CD4-positive, CD25-positive, alpha-beta regulatory T cell (primary cell): ENCODE data around the gene ACTN3. TPM values are rescaled to one million over a fixed set of nuclear protein-coding genes. Genes with fewer than 3 reads are reported as not detected.

ENCODE experiments used
- ATAC-seq, 2 donors: fragments of 150-1000 bp; cut with Tn5 transposase; one replicate each; pipeline ENCODE4 v1.10.0; 2021; ENCODE audit warnings: low read depth in 2 of 2, moderate number of reproducible peaks in 2 of 2, moderate library complexity in 1 of 2
- DNase-seq, 3 donors: peaks; one replicate each; pipeline versions ENCODE4 v3.0.0 to v3.0.0-alpha.2; 2012 to 2022; ENCODE audit warnings: mixed read lengths in 1 of 3
- H3K27ac ChIP-seq: one replicate; pipeline ENCODE4 v1.7.0; 2013; ENCODE audit warnings: mild to moderate bottlenecking, low read length; ENCODE audit not compliant: insufficient read depth, poor library complexity, severe bottlenecking
- H3K27me3 ChIP-seq: one replicate; pipeline ENCODE4 v1.7.0; 2013; ENCODE audit warnings: low read length; ENCODE audit not compliant: control insufficient read depth, insufficient read depth
- H3K36me3 ChIP-seq: one replicate; pipeline ENCODE4 v1.7.0; 2013; ENCODE audit warnings: mild to moderate bottlenecking, low read length, moderate library complexity; ENCODE audit not compliant: control insufficient read depth, insufficient read depth
- H3K4me1 ChIP-seq: 2 replicates; pipeline ENCODE4 v1.7.0; 2013; ENCODE audit warnings: mild to moderate bottlenecking, low read length; ENCODE audit not compliant: insufficient read depth, control insufficient read depth, poor library complexity, severe bottlenecking
- H3K4me3 ChIP-seq: one replicate; pipeline ENCODE4 v1.7.0; 2013; ENCODE audit warnings: low read depth, mild to moderate bottlenecking, low read length, moderate library complexity
- H3K9me3 ChIP-seq, 2 experiments: 1 replicate in 1 of 2; 2 replicates in 1 of 2; pipeline ENCODE4 v1.7.0; 2013; ENCODE audit warnings: low read length in 2 of 2, mild to moderate bottlenecking in 1 of 2, moderate library complexity in 1 of 2; ENCODE audit not compliant: control insufficient read depth in 2 of 2
- H3K27ac Mint-ChIP-seq, 3 donors: one replicate each; pipeline ENCODE4 v1.8.0; 2020 to 2022; ENCODE audit warnings: mild to moderate bottlenecking in 3 of 3, mixed read lengths in 3 of 3, moderate library complexity in 2 of 3
- H3K27me3 Mint-ChIP-seq: one replicate; pipeline ENCODE4 v1.8.0; 2022; ENCODE audit warnings: mild to moderate bottlenecking, mixed read lengths
- H3K36me3 Mint-ChIP-seq: one replicate; pipeline ENCODE4 v1.8.0; 2020; ENCODE audit warnings: mixed read lengths
- H3K4me1 Mint-ChIP-seq, 4 donors: one replicate each; pipeline ENCODE4 v1.8.0; 2020 to 2022; ENCODE audit warnings: mixed read lengths in 4 of 4, mild to moderate bottlenecking in 1 of 4
- H3K4me3 Mint-ChIP-seq, 4 donors: one replicate each; pipeline ENCODE4 v1.8.0; 2020 to 2022; ENCODE audit warnings: mild to moderate bottlenecking in 4 of 4, mixed read lengths in 4 of 4, moderate library complexity in 3 of 4
- H3K9me3 Mint-ChIP-seq, 7 donors: one replicate each; pipeline ENCODE4 v1.8.0; 2020 to 2022; ENCODE audit warnings: mixed read lengths in 7 of 7, mild to moderate bottlenecking in 3 of 7, moderate library complexity in 2 of 7
- polyA plus RNA-seq, 4 donors: library from polyadenylated mRNA; unstranded; fragments of 300-500 nt; fragmentation: Illumina TruSeq; gene quantifications; one replicate each; pipeline ENCODE4 v1.2.3, GENCODE V29; 2021
- total RNA-seq: library from RNA; stranded (reverse); gene quantifications from one replicate; pipeline ENCODE4 v1.2.3, GENCODE V29; 2022

ACTN3 gene
- total and polyA plus RNA-seq, 5 donors from 2014 or later, result not detected

DNA sequence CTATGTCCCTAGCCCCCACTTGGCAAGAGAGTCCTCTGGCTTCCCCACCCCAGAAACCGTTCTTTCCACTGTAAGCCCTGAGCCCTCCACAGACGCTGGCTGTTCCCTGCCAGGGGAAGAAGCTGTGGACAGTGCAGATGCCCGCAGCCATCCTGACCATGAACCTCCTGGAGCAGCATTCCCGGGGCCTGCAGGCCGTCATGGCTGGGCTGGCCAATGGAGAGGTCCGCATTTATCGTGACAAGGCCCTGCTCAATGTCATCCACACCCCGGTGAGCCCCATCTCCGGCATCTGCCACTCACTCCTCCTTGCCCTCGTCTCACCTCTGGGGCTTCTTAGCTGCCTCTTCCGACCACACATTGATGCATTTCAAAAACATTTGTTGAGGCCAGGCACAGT, 23.1 kb upstream of the ACTN3 start:
- Histone ChIP-seq H3K9me3 (no peaks in the 10 kb centered on the region), H3K27me3 (no peaks in the 10 kb centered on the region), H3K4me1 (no peaks in the 10 kb centered on the region), H3K27ac (no peak overlapping the region), H3K36me3 (peaks cover 32% of the 10 kb centered on the region), H3K4me3 (no peak overlapping the region)
- no peak overlapping the region for H3K27ac Mint-ChIP-seq
- H3K9me3 Mint-ChIP-seq, result no peaks in the 10 kb centered on the region
- peaks cover 35% of the 10 kb centered on the region for H3K36me3 Mint-ChIP-seq
- peaks cover 0 to 6% (median 1%) of the 10 kb centered on the region in 4 donors for H3K4me1 Mint-ChIP-seq
- no peaks in the 10 kb centered on the region for H3K27me3 Mint-ChIP-seq
- H3K4me3 Mint-ChIP-seq, result no peak overlapping the region
- DNase-seq (no peak), ATAC-seq (no peak)

DNA sequence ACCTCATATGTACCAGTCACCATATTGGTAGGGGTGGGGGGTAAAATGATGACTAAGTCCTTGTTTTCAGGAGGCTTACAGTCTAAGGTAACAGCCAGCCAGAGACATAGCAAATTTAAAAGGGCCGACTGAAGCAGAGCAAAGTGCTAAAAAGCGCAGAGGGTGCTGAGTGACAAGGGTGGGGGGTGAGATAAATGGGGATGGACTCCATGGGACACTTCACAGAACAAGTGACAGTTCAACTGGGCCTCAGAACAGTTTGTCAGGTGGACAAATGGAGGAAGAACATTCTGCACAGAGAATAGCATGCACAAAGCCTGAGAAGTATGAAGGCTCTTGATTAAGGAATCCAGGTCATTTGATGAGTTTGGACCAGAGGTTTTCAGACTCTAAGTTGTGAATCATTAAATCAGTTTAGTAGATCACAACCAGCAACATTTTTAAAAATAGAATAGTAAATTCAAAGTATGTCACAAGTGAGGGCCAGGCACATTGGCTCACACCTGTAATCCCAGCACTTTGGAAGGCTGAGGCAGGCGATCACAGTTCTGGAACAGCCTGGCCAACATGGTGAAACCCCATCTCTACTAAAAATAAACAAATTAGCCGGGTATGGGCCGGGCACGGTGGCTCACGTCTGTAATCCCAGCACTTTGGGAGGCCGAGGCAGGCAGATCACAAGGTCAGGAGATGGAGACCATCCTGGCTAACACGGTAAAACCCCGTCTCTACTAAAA, 22.2 kb upstream of the ACTN3 start:
- Mint-ChIP-seq H3K27me3 (no peaks in the 10 kb centered on the region), H3K4me1 (peaks cover 0 to 6% (median 1%) of the 10 kb centered on the region in 4 donors), H3K36me3 (peaks cover 38% of the 10 kb centered on the region), H3K9me3 (no peaks in the 10 kb centered on the region), H3K4me3 (no peak overlapping the region), H3K27ac (peak overlapping the region in 1 of 3 donors; percentile 69)
- Histone ChIP-seq H3K27ac (no peak overlapping the region), H3K27me3 (no peaks in the 10 kb centered on the region), H3K36me3 (peaks cover 32% of the 10 kb centered on the region), H3K9me3 (no peaks in the 10 kb centered on the region), H3K4me1 (no peaks in the 10 kb centered on the region), H3K4me3 (no peak overlapping the region)
- DNase-seq, result no peak
- no peak for ATAC-seq

DNA sequence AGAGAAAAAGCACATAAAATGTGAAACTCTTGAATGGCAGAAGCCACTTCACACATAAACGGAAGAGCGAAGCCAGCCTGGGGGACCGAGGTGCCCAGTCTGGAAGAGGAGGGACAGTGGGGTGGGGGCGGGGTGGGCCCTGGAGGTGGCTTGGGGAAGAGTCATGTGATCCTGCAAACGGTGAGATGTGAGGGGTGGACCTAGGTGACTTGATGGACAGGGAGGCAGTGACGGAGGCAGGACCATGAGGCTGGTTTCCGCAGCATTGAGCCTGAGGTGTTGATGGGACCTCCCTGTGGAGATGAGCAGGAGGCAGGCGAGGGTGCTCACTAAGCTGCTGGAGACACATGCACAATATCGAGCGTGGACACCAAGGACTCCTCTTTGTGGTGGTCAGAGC, 17.6 kb upstream of the ACTN3 start:
- Histone ChIP-seq H3K27me3 (no peaks in the 10 kb centered on the region), H3K9me3 (no peaks in the 10 kb centered on the region), H3K4me1 (no peaks in the 10 kb centered on the region), H3K4me3 (no peak overlapping the region), H3K27ac (no peak overlapping the region), H3K36me3 (peaks cover 6% of the 10 kb centered on the region)
- Mint-ChIP-seq H3K4me3 (no peak overlapping the region), H3K27ac (peak overlapping the region in 1 of 3 donors; percentile 5), H3K27me3 (no peaks in the 10 kb centered on the region), H3K36me3 (peaks cover 24% of the 10 kb centered on the region), H3K4me1 (peaks cover 0 to 10% (median 4%) of the 10 kb centered on the region in 4 donors), H3K9me3 (no peaks in the 10 kb centered on the region)
- ATAC-seq, result no peak
- no peak for DNase-seq

- H3K27me3 ChIP-seq, result no peaks in the 10 kb centered on the region
- H3K9me3 ChIP-seq, result no peaks in the 10 kb centered on the region
- ATAC-seq (no peak), DNase-seq (no peak)
- H3K36me3 Mint-ChIP-seq, result peaks cover 19% of the 10 kb centered on the region
- H3K4me1 Mint-ChIP-seq, result peaks cover 0 to 10% (median 4%) of the 10 kb centered on the region in 4 donors
- no peaks in the 10 kb centered on the region for H3K27me3 Mint-ChIP-seq
- no peak overlapping the region for H3K4me3 Mint-ChIP-seq
- H3K4me3 ChIP-seq, result no peak overlapping the region
- H3K27ac Mint-ChIP-seq, result no peak overlapping the region
- H3K4me1 ChIP-seq, result no peaks in the 10 kb centered on the region
- H3K27ac ChIP-seq, result no peak overlapping the region
- no peaks in the 10 kb centered on the region for H3K9me3 Mint-ChIP-seq
- H3K36me3 ChIP-seq, result peaks cover 6% of the 10 kb centered on the region
These were observed 17.0 kb upstream of the ACTN3 start for GRCh38 chr11:66529655-66530054.

- H3K9me3 ChIP-seq, result no peaks in the 10 kb centered on the region
- H3K4me1 ChIP-seq, result no peaks in the 10 kb centered on the region
- Mint-ChIP-seq H3K36me3 (peaks cover 20% of the 10 kb centered on the region), H3K27me3 (no peaks in the 10 kb centered on the region), H3K4me3 (no peak overlapping the region), H3K9me3 (no peaks in the 10 kb centered on the region), H3K4me1 (peaks cover 0 to 12% (median under 1%) of the 10 kb centered on the region in 4 donors), H3K27ac (peak overlapping the region in 1 of 3 donors; percentile 60)
- no peak for ATAC-seq
- peaks cover 7% of the 10 kb centered on the region for H3K36me3 ChIP-seq
- H3K4me3 ChIP-seq, result no peak overlapping the region
- no peaks in the 10 kb centered on the region for H3K27me3 ChIP-seq
- DNase-seq, result no peak
- H3K27ac ChIP-seq, result no peak overlapping the region
These were observed 15.6 kb upstream of the ACTN3 start for GRCh38 chr11:66530927-66531709.

GRCh38 chr11:66531841-66532240, 14.9 kb upstream of the ACTN3 start:
- ATAC-seq (no peak), DNase-seq (no peak)
- H3K36me3 Mint-ChIP-seq, result peaks cover 22% of the 10 kb centered on the region
- Histone ChIP-seq H3K4me1 (no peaks in the 10 kb centered on the region), H3K36me3 (peaks cover 8% of the 10 kb centered on the region), H3K4me3 (no peak overlapping the region), H3K27ac (no peak overlapping the region), H3K9me3 (no peaks in the 10 kb centered on the region), H3K27me3 (no peaks in the 10 kb centered on the region)
- no peaks in the 10 kb centered on the region for H3K27me3 Mint-ChIP-seq
- H3K27ac Mint-ChIP-seq, result no peak overlapping the region
- H3K4me3 Mint-ChIP-seq, result no peak overlapping the region
- no peaks in the 10 kb centered on the region for H3K9me3 Mint-ChIP-seq
- peaks cover 0 to 12% (median under 1%) of the 10 kb centered on the region in 4 donors for H3K4me1 Mint-ChIP-seq

DNA sequence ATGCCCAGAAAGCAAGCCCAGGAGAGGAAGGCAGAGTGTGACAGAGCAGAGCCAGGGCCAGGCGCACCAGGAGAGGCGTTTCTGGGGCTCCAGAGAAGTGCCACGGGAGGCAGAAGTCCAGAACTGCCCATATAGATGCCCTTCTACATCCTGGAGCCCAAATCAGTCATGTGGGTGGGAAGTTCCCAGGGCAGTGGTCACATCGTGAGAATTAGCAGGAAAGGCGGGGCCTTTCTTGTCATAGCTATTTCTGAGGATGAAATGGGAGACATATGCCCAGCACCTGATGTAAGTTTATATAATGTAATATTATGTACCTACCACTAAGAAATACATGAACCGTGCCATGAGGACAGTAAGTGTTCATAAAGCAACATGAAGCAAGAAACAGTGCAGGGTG, 13.9 kb upstream of the ACTN3 start:
- Mint-ChIP-seq H3K27ac (peak overlapping the region in 2 of 3 donors; percentile 25 to 79), H3K9me3 (no peaks in the 10 kb centered on the region)

More for the DNA sequence above, 13.9 kb upstream of the ACTN3 start:
- H3K27me3 ChIP-seq, result no peaks in the 10 kb centered on the region
- no peak overlapping the region for H3K27ac ChIP-seq
- no peak overlapping the region for H3K4me3 Mint-ChIP-seq
- peaks cover 8% of the 10 kb centered on the region for H3K36me3 ChIP-seq
- DNase-seq (no peak), ATAC-seq (no peak)
- no peak overlapping the region for H3K4me3 ChIP-seq
- H3K36me3 Mint-ChIP-seq, result peaks cover 22% of the 10 kb centered on the region
- H3K27me3 Mint-ChIP-seq, result no peaks in the 10 kb centered on the region
- no peaks in the 10 kb centered on the region for H3K4me1 ChIP-seq
- peaks cover 0 to 12% (median under 1%) of the 10 kb centered on the region in 4 donors for H3K4me1 Mint-ChIP-seq
- no peaks in the 10 kb centered on the region for H3K9me3 ChIP-seq
